SK-N-SH (cell line): Measurements from ENCODE around the gene RCSD1. TPM values are rescaled to one million over a fixed set of nuclear protein-coding genes. Genes with fewer than 3 reads are reported as not detected.
"Not testable (repeated sequence)": the region's sequence is repeated elsewhere in the genome, so short reads cannot be mapped to it uniquely, and the experiment has no call there.

ENCODE experiments used
- CTCF ChIA-PET: fragments of 300-600, 350-600 bp; formaldehyde crosslinking; extraction: SDS; loops from one replicate; lab custom pipeline; 2021; lab: Yijun Ruan, JAX
- POLR2A ChIA-PET: fragments of 350-600 bp; sonication (Branson Sonifier 250); formaldehyde crosslinking; extraction: SDS; loops from one replicate; lab custom pipeline; 2020; ENCODE audit warnings: antibody characterized with exemption, inconsistent platforms; lab: Yijun Ruan, JAX
- DNase-seq: peaks from one replicate; pipeline ENCODE4 v3.0.0; 2012
- H2AFZ ChIP-seq: fragments of 200-600 bp; sonication (generic); 2 replicates; pipeline ENCODE4 v1.8.1; 2016; ENCODE audit warnings: antibody characterized with exemption, mild to moderate bottlenecking, low read depth
- H3F3A ChIP-seq: fragments of 200-600 bp; sonication (generic); replicated peaks from 2 replicates; pipeline ENCODE3; 2016; ENCODE audit warnings: antibody characterized with exemption, mild to moderate bottlenecking; ENCODE audit not compliant: insufficient read depth
- H3K27ac ChIP-seq, 2 experiments: fragments of 200-500 bp in 1 of 2; fragments of 200-600 bp in 1 of 2; sonication (Bioruptor generic) in 1 of 2; sonication (generic), shearing (Covaris generic) in 1 of 2; 2 replicates each; pipeline versions ENCODE4 v1.5.1 to v1.6.1; 2014 to 2016; ENCODE audit warnings: low read depth in 2 of 2, inconsistent platforms in 1 of 2, low read length in 1 of 2, mild to moderate bottlenecking in 1 of 2, mixed read lengths in 1 of 2
- H3K27me3 ChIP-seq: fragments of 200-600 bp; sonication (generic), shearing (Covaris generic); 2 replicates; pipeline ENCODE4 v1.6.1; 2016; ENCODE audit warnings: mixed run types; ENCODE audit not compliant: insufficient read depth
- H3K36me3 ChIP-seq, 2 experiments: fragments of 200-500 bp in 1 of 2; fragments of 200-600 bp in 1 of 2; sonication (Bioruptor generic) in 1 of 2; sonication (generic) in 1 of 2; replicated peaks in 1 of 2; 2 replicates each; pipeline versions ENCODE3 to v1.5.1; 2014 to 2016; ENCODE audit warnings: low read length in 1 of 2, mild to moderate bottlenecking in 1 of 2; ENCODE audit not compliant: insufficient read depth in 2 of 2, control insufficient read depth in 1 of 2
- H3K4me1 ChIP-seq, 2 experiments: fragments of 200-500 bp in 1 of 2; fragments of 200-600 bp in 1 of 2; sonication (Bioruptor generic) in 1 of 2; sonication (generic), shearing (Covaris generic) in 1 of 2; 2 replicates each; pipeline versions ENCODE4 v1.5.1 to v1.6.1; 2014 to 2016; ENCODE audit warnings: low read depth in 1 of 2, low read length in 1 of 2, mixed run types in 1 of 2; ENCODE audit not compliant: insufficient read depth in 2 of 2, control insufficient read depth in 1 of 2
- H3K4me2 ChIP-seq: fragments of 200-600 bp; sonication (generic), shearing (Covaris generic); 2 replicates; pipeline ENCODE4 v1.6.1; 2017; ENCODE audit warnings: mixed run types
- H3K4me3 ChIP-seq, 2 experiments: fragments of 200-500 bp in 1 of 2; fragments of 200-600 bp in 1 of 2; sonication (Bioruptor generic) in 1 of 2; sonication (generic), shearing (Covaris generic) in 1 of 2; 2 replicates each; pipeline versions ENCODE4 v1.5.1 to v1.8.1; 2014 to 2016; ENCODE audit warnings: low read depth in 2 of 2, inconsistent platforms in 1 of 2, low read length in 1 of 2, mild to moderate bottlenecking in 1 of 2, mixed read lengths in 1 of 2, moderate library complexity in 1 of 2
- H3K79me2 ChIP-seq: fragments of 200-600 bp; sonication (generic); 2 replicates; pipeline ENCODE4 v1.8.1; 2017; ENCODE audit warnings: mild to moderate bottlenecking; ENCODE audit not compliant: insufficient read depth
- H3K9ac ChIP-seq: fragments of 200-600 bp; sonication (generic); 2 replicates; pipeline ENCODE4 v1.6.1; 2017; ENCODE audit warnings: mixed run types
- H3K9me2 ChIP-seq: fragments of 200-600 bp; sonication (generic); 2 replicates; pipeline ENCODE4 v1.6.1; 2017; ENCODE audit warnings: mixed run types
- H3K9me3 ChIP-seq: fragments of 200-600 bp; sonication (generic); 2 replicates; pipeline ENCODE4 v1.6.1; 2017; ENCODE audit warnings: mixed run types, mild to moderate bottlenecking, moderate library complexity
- H4K20me1 ChIP-seq: fragments of 200-600 bp; sonication (generic); 2 replicates; pipeline ENCODE4 v1.6.1; 2017; ENCODE audit warnings: mild to moderate bottlenecking, mixed run types; ENCODE audit not compliant: insufficient read depth
- FOXJ3 ChIP-seq: sonication (generic); formaldehyde crosslinking; IDR thresholded peaks from 2 replicates; pipeline ENCODE4 v1.5.1; 2020; ENCODE audit warnings: mild to moderate bottlenecking, missing genetic modification reagents
- GABPA ChIP-seq: IDR thresholded peaks from 2 replicates; pipeline ENCODE4 v1.4.0; 2012; ENCODE audit warnings: low read depth, mild to moderate bottlenecking
- JUND ChIP-seq: IDR thresholded peaks from 2 replicates; pipeline ENCODE4 v1.4.0; 2012
- NFIC ChIP-seq: IDR thresholded peaks from 2 replicates; pipeline ENCODE4 v1.4.0; 2012; ENCODE audit warnings: borderline replicate concordance
- NRF1 ChIP-seq: IDR thresholded peaks from 2 replicates; pipeline ENCODE4 v1.6.1; 2012; ENCODE audit warnings: low read depth, mild to moderate bottlenecking, low read length
- RAD21 ChIP-seq: IDR thresholded peaks from 2 replicates; pipeline ENCODE4 v1.6.1; 2012; ENCODE audit warnings: mild to moderate bottlenecking, low read length
- REST ChIP-seq: IDR thresholded peaks from 2 replicates; pipeline ENCODE4 v1.6.1; 2012; ENCODE audit warnings: mild to moderate bottlenecking, low read depth, low read length, moderate library complexity
- RFX5 ChIP-seq: IDR thresholded peaks from 2 replicates; pipeline ENCODE4 v1.6.1; 2012; ENCODE audit warnings: mild to moderate bottlenecking, improper control_type of control experiment, low read length
- SIN3A ChIP-seq: IDR thresholded peaks from 2 replicates; pipeline ENCODE4 v1.6.1; 2012; ENCODE audit warnings: low read depth, mild to moderate bottlenecking, low read length, moderate library complexity, borderline replicate concordance
- TCF12 ChIP-seq: IDR thresholded peaks from 2 replicates; pipeline ENCODE4 v1.4.0; 2012
- TEAD4 ChIP-seq: IDR thresholded peaks from 2 replicates; pipeline ENCODE4 v1.4.0; 2012; ENCODE audit warnings: mild to moderate bottlenecking, borderline replicate concordance; ENCODE audit not compliant: insufficient read depth
- YY1 ChIP-seq: IDR thresholded peaks from 2 replicates; pipeline ENCODE4 v1.4.0; 2012; ENCODE audit warnings: low read depth, mild to moderate bottlenecking
- ZBTB33 ChIP-seq: IDR thresholded peaks from 2 replicates; pipeline ENCODE4 v1.4.0; 2012; ENCODE audit warnings: low read depth, borderline replicate concordance
- WGBS: methylation state at CpG from one replicate; pipeline ENCODE4 v1.1.6; 2017; ENCODE audit warnings: low lambda C conversion rate; 5-methylcytosine and 5-hydroxymethylcytosine counted together
- polyA plus RNA-seq, 3 experiments: library from polyadenylated mRNA; depleted of rRNA; stranded (reverse); fragments of >200 nt; gene quantifications; 2 replicates each; pipeline ENCODE4 v1.2.3, GENCODE V29; 2012
- TF ChIP-seq, protein P1 (sequence below): fragments of 150-350 bp; IDR thresholded peaks from 2 replicates; pipeline ENCODE4 v1.6.1; 2017; ENCODE audit warnings: antibody characterized with exemption, low read length, low read depth, borderline replicate concordance

Gene RCSD1
- polyA plus RNA-seq, 1 of the 3 experiments (the other 2 are of a cell fraction) = 0.02 TPM

DNA sequence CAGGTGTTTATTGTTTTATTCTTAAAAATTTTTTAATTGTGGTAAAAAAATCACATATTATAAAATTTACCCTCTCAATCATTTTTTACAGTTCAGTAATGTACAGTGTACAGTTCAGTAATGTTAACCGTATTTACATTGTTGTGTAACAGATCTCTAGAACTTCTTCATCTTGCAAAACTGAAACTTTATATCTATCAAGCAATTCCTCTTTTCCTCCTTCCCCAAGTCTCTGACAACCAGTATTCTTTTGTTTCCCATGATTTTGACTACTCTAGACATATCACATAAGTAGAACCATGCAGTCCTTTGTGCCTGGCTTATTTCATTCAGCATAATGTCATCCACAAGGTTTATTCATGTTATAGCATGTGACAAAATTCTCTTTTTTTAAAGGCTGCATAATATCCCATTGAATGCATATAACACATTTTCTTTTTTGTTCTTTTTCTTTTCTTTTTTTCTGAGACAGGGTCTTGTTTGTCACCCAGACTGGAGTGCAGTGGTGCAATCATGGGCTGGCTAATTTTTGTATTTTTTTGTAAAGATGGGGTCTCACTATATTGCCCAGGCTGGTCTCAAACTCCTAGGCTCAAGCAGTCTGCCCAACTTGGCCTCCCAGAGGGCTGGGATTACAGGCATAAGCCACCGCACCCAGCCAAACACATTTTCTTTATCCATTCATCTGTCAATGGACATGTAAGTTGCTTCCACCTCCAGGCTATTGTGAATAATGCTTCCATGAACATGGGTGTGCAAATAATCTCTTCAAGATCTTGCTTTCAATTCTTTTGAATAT lies 17.2 kb upstream of the RCSD1 start:
- Histone ChIP-seq H3K4me3 (no peak overlapping the region), H3K9ac (no peak overlapping the region)
- TF ChIP-seq ZBTB33 (no peak), RFX5 (no peak), NFIC (no peak), NRF1 (no peak), JUND (no peak), FOXJ3 (CRISPR knock-in tag) (no peak), TCF12 (no peak), SIN3A (no peak), GABPA (no peak), RAD21 (no peak), REST (no peak), YY1 (no peak), TEAD4 (no peak)
- TF ChIP-seq, protein P1, sequence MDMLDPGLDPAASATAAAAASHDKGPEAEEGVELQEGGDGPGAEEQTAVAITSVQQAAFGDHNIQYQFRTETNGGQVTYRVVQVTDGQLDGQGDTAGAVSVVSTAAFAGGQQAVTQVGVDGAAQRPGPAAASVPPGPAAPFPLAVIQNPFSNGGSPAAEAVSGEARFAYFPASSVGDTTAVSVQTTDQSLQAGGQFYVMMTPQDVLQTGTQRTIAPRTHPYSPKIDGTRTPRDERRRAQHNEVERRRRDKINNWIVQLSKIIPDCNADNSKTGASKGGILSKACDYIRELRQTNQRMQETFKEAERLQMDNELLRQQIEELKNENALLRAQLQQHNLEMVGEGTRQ = no peak
- TF ChIP-seq, all 33 proteins: peak for 0
- ChIA-PET POLR2A (no interaction called here), CTCF (no interaction called here)
- Histone ChIP-seq H2AFZ (no peak overlapping the region), H3K4me2 (no peak overlapping the region), H3K9me3 (peaks cover 5% of the 10 kb centered on the region; the same call in 1 of the 2 replicates), H3K9me2 (no peaks in the 10 kb centered on the region), H3K79me2 (no peaks in the 10 kb centered on the region), H3K4me1 (no peaks in the 10 kb centered on the region; a peak in 1 of 4 replicates), H3K27me3 (no peaks in the 10 kb centered on the region; the same call in 1 of the 2 replicates), H3F3A (no peaks in the 10 kb centered on the region), H4K20me1 (no peaks in the 10 kb centered on the region), H3K36me3 (no peaks in the 10 kb centered on the region), H3K27ac (no peak overlapping the region)
- 77% methylated on average over 2 of the region's 2 CpGs for WGBS
- no peak for DNase-seq

DNA sequence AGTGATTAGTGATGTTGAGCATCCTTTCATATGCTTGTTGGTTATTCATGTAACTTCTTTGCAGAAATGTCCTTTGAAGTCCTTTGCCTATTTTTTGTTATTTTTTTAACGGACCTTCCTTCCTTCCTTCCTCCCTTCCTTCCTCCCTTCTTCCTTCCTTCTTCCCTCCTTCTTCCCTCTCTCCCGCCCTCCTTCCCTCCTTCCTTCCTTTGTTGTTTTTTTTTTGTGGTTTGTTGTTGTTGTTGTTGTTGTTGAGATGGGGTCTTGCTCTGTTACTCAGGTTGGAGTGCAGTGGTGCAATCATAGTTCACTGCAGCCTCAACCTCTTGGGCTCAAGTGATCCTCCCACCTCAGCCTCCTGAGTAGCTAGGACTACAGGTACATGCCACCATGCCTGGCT lies 16.0 kb upstream of the RCSD1 start:
- POLR2A ChIA-PET, DNase-seq: not testable (repeated sequence)

More for the DNA sequence above, 16.0 kb upstream of the RCSD1 start:
- H3K4me3 ChIP-seq, H3F3A ChIP-seq, H3K9me2 ChIP-seq, H3K79me2 ChIP-seq, H3K9me3 ChIP-seq, H3K27me3 ChIP-seq, H3K27ac ChIP-seq, H3K9ac ChIP-seq, H3K4me1 ChIP-seq, H2AFZ ChIP-seq, H4K20me1 ChIP-seq, H3K36me3 ChIP-seq, H3K4me2 ChIP-seq, CTCF ChIA-PET: not testable (repeated sequence)
- WGBS = 31% methylated on average over 2 of the region's 2 CpGs
